ENCODE data around the gene GLRX3.

DNA sequence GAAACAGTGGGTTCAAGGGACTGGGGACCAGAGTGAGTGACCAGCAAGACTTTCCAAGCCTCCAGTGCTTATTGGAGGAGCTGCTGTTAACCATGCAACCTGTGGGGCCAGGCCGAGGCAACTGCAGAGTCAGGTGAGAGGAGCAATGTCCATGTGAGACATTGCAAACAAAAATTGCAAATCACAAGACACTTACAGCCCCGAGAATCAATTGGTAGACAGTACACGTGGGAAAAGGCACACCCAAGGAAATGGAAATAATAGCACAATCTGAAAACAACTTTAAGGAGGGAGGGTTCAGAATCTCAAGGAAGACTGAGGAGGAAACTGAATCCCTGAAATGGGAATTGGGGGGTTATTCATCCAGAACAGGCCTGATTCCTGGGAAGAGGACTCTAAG is 72.6 kb downstream of the GLRX3 start:
- TF ChIP-seq ZNF274 (IDR thresholded peaks at IDR 0.05; ENCODE audit: low read depth, low read length) (no peak), YY1 (IDR thresholded peaks at IDR 0.05; ENCODE audit: insufficient read depth, insufficient read length) (no peak)
